Adrenal gland (tissue), 12 donors: ENCODE measurements around the gene ST7. TPM values are rescaled to one million over a fixed set of nuclear protein-coding genes. Genes with fewer than 3 reads are reported as not detected.

Source experiments
- DNase-seq, 7 donors: peaks; one replicate each; pipeline ENCODE4 v3.0.0-alpha.2; 2019 to 2020
- H3K27ac ChIP-seq, 5 donors: fragments of 200-600 bp; sonication (generic) in 4 of 5; 1 replicate in 3 of 5; 2 replicates in 2 of 5; pipeline versions ENCODE4 v1.5.1 to v1.8.0; 2016 to 2020; ENCODE audit warnings: mild to moderate bottlenecking in 1 of 5
- H3K27me3 ChIP-seq: fragments of 200-600 bp; 2 replicates; pipeline ENCODE4 v1.8.0; 2021
- H3K36me3 ChIP-seq, 2 donors: fragments of 200-600 bp; replicated peaks in 1 of 2; 1 replicate in 1 of 2; 2 replicates in 1 of 2; pipeline versions ENCODE4 v1.5.1 to v1.8.0; 2018 to 2022
- H3K4me1 ChIP-seq, 2 donors: fragments of 200-600 bp; replicated peaks in 1 of 2; 1 replicate in 1 of 2; 2 replicates in 1 of 2; pipeline versions ENCODE4 v1.5.1 to v1.8.0; 2018 to 2021
- H3K4me3 ChIP-seq, 4 donors: fragments of 200-600 bp; sonication (generic) in 3 of 4; one replicate each; pipeline ENCODE4 v1.5.1; 2016 to 2018
- H3K9me3 ChIP-seq, 3 donors: fragments of 200-600 bp; sonication (generic) in 1 of 3; replicated peaks in 1 of 3; 1 replicate in 2 of 3; 2 replicates in 1 of 3; pipeline versions ENCODE4 v1.5.1 to v1.8.0; 2016 to 2021
- POLR2A ChIP-seq, 2 donors: fragments of 450-650 bp; IDR thresholded peaks; one replicate each; pipeline ENCODE4 v1.6.1; 2017; ENCODE audit warnings: antibody characterized with exemption in 2 of 2, mild to moderate bottlenecking in 2 of 2, moderate library complexity in 1 of 2
- WGBS, 4 donors: extraction: QIAGEN DNeasy Blood & Tissue Kit in 2 of 4; methylation state at CpG; one replicate each; pipeline versions ENCODE4 v1.1.5 to v1.1.7; 2013 to 2017; 5-methylcytosine and 5-hydroxymethylcytosine counted together
- intact Hi-C, 2 donors: fragments of 100-400 bp; cut with DNase I; formaldehyde crosslinking; loops; one replicate each; pipeline versions ENCODE4 v1.14.1 to v1.15.0; 2022 to 2023
- polyA plus RNA-seq, 3 donors: library from polyadenylated mRNA; stranded (reverse); fragments of 200-250 nt in 2 of 3; fragments of 350-450 nt in 1 of 3; fragmentation: Illumina TruSeq in 1 of 3; extraction: RNeasy Lipid Tissue Mini Kit (QIAGEN cat#74804) in 1 of 3; gene quantifications; one replicate each; pipeline ENCODE4 v1.2.3, GENCODE V29; 2013 to 2014
- total RNA-seq, 9 donors: library from RNA; depleted of rRNA in 4 of 9; stranded (reverse); fragments of >200 nt in 4 of 9; fragments of 120-200 nt in 1 of 9; fragmentation: NEBNext Ultra II Directional in 1 of 9; extraction: Animal tissue kit (Norgen Biotek cat#: 25700) in 1 of 9; gene quantifications; one replicate each; pipeline versions ENCODE4 v1.1.0 to v1.2.4, GENCODE V29; 2013 to 2023
- TF ChIP-seq, protein P1 (sequence below), 6 experiments: fragments of 450-650 bp in 4 of 6; fragments of 200-600 bp in 2 of 6; sonication (generic) in 1 of 6; IDR thresholded peaks; 1 replicate in 5 of 6; 2 replicates in 1 of 6; pipeline versions ENCODE4 v1.5.1 to v1.8.0; 2016 to 2021; ENCODE audit warnings: antibody characterized with exemption in 6 of 6, mild to moderate bottlenecking in 2 of 6, moderate library complexity in 1 of 6
- donor health status: healthy with polysubstance abuse.
- donor health status: Bipolar disorder and iron deficiency.
- donor health status: DM: yes; HTN: yes; CAD: no.
- donor health status: DM: no; HTN: no; CAD: no.
- donor health status: DM: no; HTN: no; CAD: no.
- donor health status: DM: yes; HTN: yes; CAD: no.

The ST7 gene
- total and polyA plus RNA-seq, 12 donors = 15.7 to 69.9 (median 33.1) TPM

DNA sequence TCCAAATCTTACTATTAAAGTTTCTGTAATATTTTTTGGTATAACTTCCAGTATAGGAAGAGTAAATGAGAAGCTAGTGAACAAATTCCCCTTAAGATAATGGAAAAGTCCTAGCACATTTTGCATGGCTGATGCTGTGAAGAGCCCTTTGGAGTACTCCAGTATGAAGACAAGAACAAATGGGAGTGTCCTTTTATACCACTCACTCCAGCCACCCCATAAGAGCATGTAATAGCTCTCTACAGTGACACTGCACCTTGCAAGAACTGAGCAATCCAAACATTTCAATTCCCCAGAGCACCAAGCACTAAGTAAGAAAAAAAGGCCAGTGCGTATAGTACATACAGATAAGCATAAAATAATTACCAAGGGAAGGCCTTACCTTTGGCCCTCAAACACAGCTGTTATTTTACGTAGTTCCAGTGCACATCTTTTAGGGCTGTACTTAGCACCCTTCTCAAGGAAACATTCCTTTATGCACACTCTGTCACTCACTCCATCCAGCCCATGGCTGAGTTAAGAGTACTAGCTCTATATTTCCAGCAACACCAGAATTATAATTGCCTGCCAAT, 135.4 kb downstream of the ST7 start:
- no peak for TF ChIP-seq POLR2A (IDR thresholded peaks at IDR 0.05)
- TF ChIP-seq, protein P1, sequence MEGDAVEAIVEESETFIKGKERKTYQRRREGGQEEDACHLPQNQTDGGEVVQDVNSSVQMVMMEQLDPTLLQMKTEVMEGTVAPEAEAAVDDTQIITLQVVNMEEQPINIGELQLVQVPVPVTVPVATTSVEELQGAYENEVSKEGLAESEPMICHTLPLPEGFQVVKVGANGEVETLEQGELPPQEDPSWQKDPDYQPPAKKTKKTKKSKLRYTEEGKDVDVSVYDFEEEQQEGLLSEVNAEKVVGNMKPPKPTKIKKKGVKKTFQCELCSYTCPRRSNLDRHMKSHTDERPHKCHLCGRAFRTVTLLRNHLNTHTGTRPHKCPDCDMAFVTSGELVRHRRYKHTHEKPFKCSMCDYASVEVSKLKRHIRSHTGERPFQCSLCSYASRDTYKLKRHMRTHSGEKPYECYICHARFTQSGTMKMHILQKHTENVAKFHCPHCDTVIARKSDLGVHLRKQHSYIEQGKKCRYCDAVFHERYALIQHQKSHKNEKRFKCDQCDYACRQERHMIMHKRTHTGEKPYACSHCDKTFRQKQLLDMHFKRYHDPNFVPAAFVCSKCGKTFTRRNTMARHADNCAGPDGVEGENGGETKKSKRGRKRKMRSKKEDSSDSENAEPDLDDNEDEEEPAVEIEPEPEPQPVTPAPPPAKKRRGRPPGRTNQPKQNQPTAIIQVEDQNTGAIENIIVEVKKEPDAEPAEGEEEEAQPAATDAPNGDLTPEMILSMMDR (IDR thresholded peaks at IDR 0.05) = no peak
- WGBS, 4 donors = 93 to 96% (median 94%) methylated on average over 2 of the region's 2 CpGs
- intact Hi-C loops = no loop called here
- Histone ChIP-seq H3K9me3 (no peaks in the 10 kb centered on the region), H3K4me3 (no peak overlapping the region), H3K27me3 (no peaks in the 10 kb centered on the region), H3K36me3 (no peaks in the 10 kb centered on the region), H3K27ac (no peak overlapping the region), H3K4me1 (peaks cover 0 to 30% of the 10 kb centered on the region in 2 donors)
- DNase-seq = no peak

GRCh38 chr7:117090791-117091190, 137.5 kb downstream of the ST7 start:
- WGBS, 4 donors = 57 to 64% (median 60%) methylated on average over 5 of the region's 5 CpGs
- H3K9me3 ChIP-seq = no peaks in the 10 kb centered on the region
- no peaks in the 10 kb centered on the region for H3K27me3 ChIP-seq
- DNase-seq = peak in 1 of 7 donors; percentile 18
- peaks cover 0 to 24% of the 10 kb centered on the region in 2 donors for H3K4me1 ChIP-seq
- no peak overlapping the region for H3K27ac ChIP-seq
- no peaks in the 10 kb centered on the region for H3K36me3 ChIP-seq
- intact Hi-C loops = no loop called here
- no peak for TF ChIP-seq POLR2A (IDR thresholded peaks at IDR 0.05)
- TF ChIP-seq, protein P1 (IDR thresholded peaks at IDR 0.05) = no peak
- no peak overlapping the region for H3K4me3 ChIP-seq

DNA sequence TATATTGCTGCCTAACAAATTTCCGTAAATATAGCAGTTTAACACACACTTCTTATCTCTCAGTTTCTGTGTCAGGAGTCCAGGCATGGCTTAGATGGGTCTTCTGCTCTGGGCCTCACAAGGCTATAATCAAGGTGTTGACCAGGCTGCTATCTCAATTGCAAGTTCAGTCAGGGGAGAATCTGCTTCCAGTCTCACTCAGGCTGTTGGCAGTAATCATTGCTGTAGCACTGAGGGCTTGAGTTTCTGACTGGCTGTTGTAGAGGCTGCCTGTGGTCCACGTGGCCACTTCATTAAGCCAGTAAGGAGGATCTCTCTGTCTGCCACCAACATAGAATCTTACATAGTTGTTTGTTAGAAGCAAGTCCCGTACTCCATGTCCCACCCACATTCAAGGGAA, 138.4 kb downstream of the ST7 start:
- 79 to 98% (median 85%) methylated on average over 3 of the region's 3 CpGs for WGBS, 4 donors
- no peak for DNase-seq

DNA sequence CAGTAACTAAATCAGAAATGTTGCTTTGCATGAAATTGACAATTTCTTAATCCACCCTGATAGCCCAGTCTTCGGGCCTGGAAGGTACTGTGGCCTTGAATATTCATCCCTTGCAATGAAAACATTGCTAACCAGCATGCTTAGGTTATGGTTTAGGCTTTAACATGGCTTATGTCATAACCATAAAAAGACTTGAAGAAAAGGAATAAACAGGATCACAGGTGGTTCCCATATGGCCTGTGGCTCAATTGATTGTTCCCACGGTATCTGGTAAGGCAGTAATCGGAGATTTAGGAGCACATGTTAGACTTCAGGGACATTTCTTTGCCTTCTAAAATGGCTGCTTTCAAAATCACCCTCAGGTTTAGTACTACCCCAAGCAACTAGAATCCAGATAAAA, 139.5 kb downstream of the ST7 start:
- Histone ChIP-seq H3K4me3 (no peak overlapping the region), H3K4me1 (peaks cover 0 to 17% of the 10 kb centered on the region in 2 donors), H3K9me3 (no peaks in the 10 kb centered on the region), H3K36me3 (no peaks in the 10 kb centered on the region), H3K27me3 (no peaks in the 10 kb centered on the region), H3K27ac (peak overlapping the region in 1 of 5 donors; percentile 11)
- TF ChIP-seq POLR2A (IDR thresholded peaks at IDR 0.05) = no peak
- TF ChIP-seq, protein P1 (IDR thresholded peaks at IDR 0.05) = no peak
- intact Hi-C loops = no loop called here
- no peak for DNase-seq
- 74 to 80% (median 78%) methylated on average over 3 of the region's 3 CpGs for WGBS, 4 donors

More for the DNA sequence above, 138.4 kb downstream of the ST7 start:
- peaks cover 0 to 24% of the 10 kb centered on the region in 2 donors for H3K4me1 ChIP-seq
- H3K36me3 ChIP-seq = no peaks in the 10 kb centered on the region
- H3K4me3 ChIP-seq = no peak overlapping the region
- intact Hi-C loops = no loop called here
- TF ChIP-seq, protein P1 (IDR thresholded peaks at IDR 0.05) = no peak
- no peak for TF ChIP-seq POLR2A (IDR thresholded peaks at IDR 0.05)
- H3K27ac ChIP-seq = no peak overlapping the region
- no peaks in the 10 kb centered on the region for H3K9me3 ChIP-seq
- H3K27me3 ChIP-seq = no peaks in the 10 kb centered on the region
